Loucy (cell line): ENCODE results near the gene PDE5A.

ENCODE experiments used
- H2AFZ ChIP-seq: fragments of 200-600 bp; sonication (generic); 2 replicates; pipeline ENCODE4 v1.6.0; 2016; ENCODE audit warnings: antibody characterized with exemption, mild to moderate bottlenecking, low read length, moderate library complexity
- H3F3A ChIP-seq: fragments of 200-600 bp; 2 replicates; pipeline ENCODE4 v1.6.0; 2016; ENCODE audit warnings: antibody characterized with exemption, low read depth, mild to moderate bottlenecking
- H3K27me3 ChIP-seq: fragments of 200-600 bp; sonication (generic); 2 replicates; pipeline ENCODE4 v1.6.1; 2014; ENCODE audit warnings: low read length, mild to moderate bottlenecking; ENCODE audit not compliant: insufficient read depth, poor library complexity, severe bottlenecking
- H3K36me3 ChIP-seq: fragments of 200-600 bp; sonication (generic); 2 replicates; pipeline ENCODE4 v1.6.1; 2016; ENCODE audit warnings: low read length; ENCODE audit not compliant: insufficient read depth
- H3K4me1 ChIP-seq: fragments of 200-600 bp; sonication (generic); 2 replicates; pipeline ENCODE4 v1.5.1; 2014; ENCODE audit warnings: low read length, mild to moderate bottlenecking; ENCODE audit not compliant: insufficient read depth, poor library complexity, severe bottlenecking
- H3K4me2 ChIP-seq: fragments of 200-600 bp; sonication (generic); 2 replicates; pipeline ENCODE4 v1.6.0; 2014; ENCODE audit warnings: antibody characterized with exemption, low read length, low read depth, mild to moderate bottlenecking; ENCODE audit not compliant: poor library complexity, severe bottlenecking
- H3K4me3 ChIP-seq: fragments of 200-600 bp; sonication (generic); 2 replicates; pipeline ENCODE4 v1.5.1; 2014; ENCODE audit warnings: low read length, mild to moderate bottlenecking, mixed read lengths; ENCODE audit not compliant: poor library complexity, severe bottlenecking
- H3K79me2 ChIP-seq: fragments of 200-600 bp; sonication (generic); 2 replicates; pipeline ENCODE4 v1.6.1; 2014; ENCODE audit warnings: low read length; ENCODE audit not compliant: insufficient read depth
- H3K9ac ChIP-seq: fragments of 200-600 bp; sonication (generic); 2 replicates; pipeline ENCODE4 v1.6.0; 2014; ENCODE audit warnings: mild to moderate bottlenecking, low read depth, low read length, moderate library complexity; ENCODE audit not compliant: poor library complexity, severe bottlenecking
- H3K9me2 ChIP-seq: fragments of 200-600 bp; sonication (generic); replicated peaks from 2 replicates; pipeline ENCODE4 v1.6.1; 2016; ENCODE audit warnings: low read depth, low read length, mixed read lengths
- H3K9me3 ChIP-seq: fragments of 200-600 bp; sonication (generic); 2 replicates; pipeline ENCODE4 v1.6.1; 2014; ENCODE audit warnings: mild to moderate bottlenecking, antibody characterized with exemption, low read length, low read depth; ENCODE audit not compliant: insufficient read depth
- H4K20me1 ChIP-seq: fragments of 200-600 bp; sonication (generic); 2 replicates; pipeline ENCODE4 v1.6.0; 2014; ENCODE audit warnings: antibody characterized with exemption, low read length, mild to moderate bottlenecking; ENCODE audit not compliant: insufficient read depth, poor library complexity, severe bottlenecking
- CTCF ChIP-seq: fragments of 200-600 bp; sonication (generic); conservative IDR thresholded peaks from 2 replicates; pipeline ENCODE4 v1.5.1; 2014; ENCODE audit warnings: mild to moderate bottlenecking, antibody characterized with exemption, low read length
- EZH2phosphoT487 ChIP-seq: fragments of 200-600 bp; IDR thresholded peaks from 2 replicates; pipeline ENCODE4 v1.6.1; 2018; ENCODE audit warnings: antibody characterized with exemption, mild to moderate bottlenecking, moderate library complexity, borderline replicate concordance

The PDE5A gene

GRCh38 chr4:119498527-119498926 lies 130.1 kb downstream of the PDE5A start:
- Histone ChIP-seq H3K9me2 (no peaks in the 10 kb centered on the region), H3K4me3 (no peak overlapping the region), H3F3A (no peaks in the 10 kb centered on the region), H3K4me2 (no peak overlapping the region), H3K36me3 (peaks cover 51% of the 10 kb centered on the region; the same call in 1 of the 2 replicates), H3K9ac (no peak overlapping the region), H3K9me3 (no peaks in the 10 kb centered on the region), H3K4me1 (no peaks in the 10 kb centered on the region), H3K27me3 (no peaks in the 10 kb centered on the region), H3K79me2 (no peaks in the 10 kb centered on the region), H4K20me1 (no peaks in the 10 kb centered on the region), H2AFZ (no peak overlapping the region)
- no peak for TF ChIP-seq EZH2phosphoT487
- no peak for TF ChIP-seq CTCF

- Histone ChIP-seq H3K27me3 (no peaks in the 10 kb centered on the region), H3K9me2 (no peaks in the 10 kb centered on the region), H2AFZ (no peak overlapping the region), H3K4me3 (no peak overlapping the region), H3K9me3 (no peaks in the 10 kb centered on the region), H3K4me2 (no peak overlapping the region), H3K4me1 (no peaks in the 10 kb centered on the region), H3K79me2 (no peaks in the 10 kb centered on the region), H3K9ac (no peak overlapping the region), H3K36me3 (peaks cover 36% of the 10 kb centered on the region; the same call in 1 of the 2 replicates), H3F3A (no peaks in the 10 kb centered on the region), H4K20me1 (no peaks in the 10 kb centered on the region)
- TF ChIP-seq CTCF (no peak), EZH2phosphoT487 (no peak)
Observed at GRCh38 chr4:119493886-119494285, 134.7 kb downstream of the PDE5A start.

DNA sequence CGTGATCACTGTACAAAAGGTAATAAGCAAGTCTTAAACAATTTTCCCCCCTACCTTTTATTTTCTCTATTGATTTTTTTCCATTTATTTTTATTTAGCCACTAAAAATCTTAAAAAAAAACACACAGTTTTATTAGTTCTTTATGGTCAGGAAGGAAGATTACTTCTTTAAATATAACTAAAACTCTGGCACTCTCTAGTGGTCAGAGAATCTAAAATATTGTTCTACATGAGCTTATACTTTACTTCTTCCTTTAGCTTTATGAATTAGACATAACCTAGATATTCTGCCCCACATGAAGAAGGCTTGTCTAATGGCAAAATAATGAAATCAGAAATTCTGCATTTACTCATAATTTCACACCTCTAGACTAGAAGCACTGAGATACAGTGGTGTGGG lies 135.2 kb downstream of the PDE5A start:
- Histone ChIP-seq H4K20me1 (no peaks in the 10 kb centered on the region), H3K9ac (no peak overlapping the region)

More for the DNA sequence above, 135.2 kb downstream of the PDE5A start:
- Histone ChIP-seq H3K36me3 (peaks cover 31% of the 10 kb centered on the region; the same call in 1 of the 2 replicates), H3K9me3 (no peaks in the 10 kb centered on the region), H3F3A (no peaks in the 10 kb centered on the region), H3K79me2 (no peaks in the 10 kb centered on the region), H3K4me2 (no peak overlapping the region), H3K4me1 (no peaks in the 10 kb centered on the region), H3K4me3 (no peak overlapping the region), H3K27me3 (no peaks in the 10 kb centered on the region), H3K9me2 (no peaks in the 10 kb centered on the region), H2AFZ (no peak overlapping the region)
- no peak for TF ChIP-seq EZH2phosphoT487
- peak; percentile 55 for TF ChIP-seq CTCF
